Activated CD8-positive, alpha-beta memory T cell treated with anti-CD3 and anti-CD28 coated beads, Interleukin-2, amount 50 U/mL, for 48 hours (primary cell): ENCODE measurements around the gene FHIP1B.

Experiments
- DNase-seq: peaks from one replicate; pipeline ENCODE4 v3.0.0-alpha.2; 2020

FHIP1B gene

DNA sequence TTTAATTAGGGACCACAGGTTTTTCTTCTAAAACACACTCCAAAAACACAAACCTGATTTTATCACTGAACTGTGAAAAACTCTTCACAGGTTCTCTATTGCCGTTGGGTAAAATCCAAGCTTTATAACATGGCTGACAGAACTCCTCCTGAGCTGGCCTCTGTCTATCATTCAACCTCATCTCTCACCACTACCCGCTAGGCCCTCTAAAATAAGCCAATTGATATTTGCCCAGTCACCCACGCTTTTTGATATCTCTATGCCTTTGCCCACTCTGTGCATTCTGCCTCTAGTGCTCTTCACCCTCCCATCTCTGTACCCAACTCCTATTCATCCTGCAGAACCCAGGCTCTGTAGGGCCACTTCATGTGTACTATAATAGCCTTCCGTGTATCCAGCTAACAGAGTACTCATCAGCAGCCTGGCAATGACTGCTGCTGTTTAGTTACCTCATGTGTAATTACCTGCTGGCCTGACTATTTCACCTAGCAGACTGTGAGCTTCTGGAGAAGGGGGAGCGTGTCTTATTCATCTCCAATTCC lies 3.4 kb upstream of the FHIP1B start:
- DNase-seq: no peak

DNA sequence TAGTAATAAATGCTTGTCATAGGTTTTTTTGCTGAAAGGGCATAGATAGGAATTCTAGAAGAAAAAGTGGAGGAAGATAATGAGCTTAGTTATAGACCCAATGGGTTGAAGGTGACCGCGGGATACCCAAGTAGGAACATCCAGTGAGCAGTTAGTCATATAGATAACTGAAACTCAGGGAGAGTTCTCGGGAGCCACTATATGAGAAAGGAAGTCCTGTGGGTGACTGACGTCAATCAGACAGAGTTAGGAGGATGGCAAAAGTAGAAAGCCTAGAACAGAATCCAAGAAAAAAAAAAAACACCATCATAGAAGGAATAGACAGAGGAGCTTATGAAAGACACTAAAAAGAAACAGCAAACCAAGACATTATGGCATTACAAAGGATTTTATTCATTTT lies 2.8 kb upstream of the FHIP1B start:
- DNase-seq: no peak

DNA sequence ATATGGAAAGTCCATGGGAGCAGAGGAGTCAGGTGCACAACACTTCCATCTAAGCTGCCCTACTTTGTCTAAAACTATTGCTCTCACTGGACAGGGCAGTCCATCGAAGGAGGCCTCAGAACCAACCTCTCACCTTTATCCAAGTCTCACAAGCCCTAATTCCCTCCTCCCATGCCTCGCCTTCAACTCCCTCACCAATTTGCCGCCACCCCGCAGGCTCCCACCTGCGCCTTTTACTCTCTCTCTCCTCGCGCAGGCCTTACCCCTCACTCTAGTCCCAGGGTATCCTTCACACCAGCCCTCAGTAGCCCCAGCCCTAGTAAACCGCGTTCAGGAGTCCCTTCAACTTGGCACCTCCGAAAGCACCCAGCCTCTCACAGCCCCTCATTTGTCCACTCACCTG lies 451 bp downstream of the FHIP1B start:
- no peak for DNase-seq

DNA sequence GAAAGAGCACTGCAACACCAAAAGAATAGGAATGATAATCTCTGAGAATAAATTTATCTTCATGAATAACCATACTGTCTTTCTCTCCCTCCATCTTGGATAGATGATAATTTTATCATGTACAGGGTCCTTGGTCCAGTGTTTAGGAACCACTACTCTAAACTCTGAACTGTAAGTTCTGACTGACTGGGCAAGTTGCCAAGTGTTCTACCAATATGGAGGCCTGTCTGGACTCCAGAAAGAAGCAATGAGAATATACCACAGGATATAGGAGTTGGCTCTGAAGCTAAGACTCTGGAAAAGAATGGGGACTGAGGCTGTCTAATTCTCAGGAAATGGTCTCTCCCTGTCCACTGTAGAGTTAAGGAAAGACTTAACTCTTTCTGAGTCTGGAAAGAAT lies 1.5 kb downstream of the FHIP1B start:
- DNase-seq: no peak

- DNase-seq: no peak
Observed at GRCh38 chr11:6229911-6230310, 4.5 kb downstream of the FHIP1B start.

DNA sequence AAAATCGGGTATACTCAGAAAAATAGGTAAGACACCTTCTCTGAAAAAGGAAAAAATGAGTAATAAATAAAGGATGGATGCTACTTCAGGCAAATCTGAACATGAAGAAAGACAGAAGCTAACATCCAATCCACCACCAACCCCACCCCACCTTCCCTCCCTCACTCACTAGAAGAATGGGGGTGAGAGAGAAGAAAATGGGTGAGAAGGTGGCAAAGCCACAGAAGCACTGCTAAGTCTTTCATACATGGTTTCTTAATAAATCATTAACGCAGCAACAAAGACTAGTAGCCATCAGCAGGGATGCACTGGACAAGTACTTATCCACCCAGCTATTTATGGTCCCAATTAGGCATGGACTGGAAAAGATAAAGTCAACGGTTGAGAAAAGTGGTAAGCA lies 5.9 kb downstream of the FHIP1B start:
- no peak for DNase-seq

DNA sequence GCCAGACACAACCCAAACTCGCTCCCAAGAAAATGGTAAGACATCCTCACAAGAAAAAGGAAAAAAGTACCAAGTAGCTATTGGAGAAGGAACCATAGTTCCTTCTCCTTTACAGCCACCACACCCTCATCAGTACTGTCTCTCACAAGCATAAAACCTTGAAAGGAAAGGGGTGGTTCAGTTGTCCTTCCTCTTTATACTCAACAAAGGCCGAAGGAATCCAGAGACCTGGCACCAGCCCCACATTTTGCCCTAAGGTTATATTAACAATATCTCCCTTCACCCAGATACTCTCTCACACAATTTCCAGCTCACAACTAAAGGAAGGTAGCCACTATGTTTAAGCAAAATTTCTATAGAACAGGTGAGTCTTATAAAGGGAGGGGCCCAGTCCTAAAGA lies 8.5 kb downstream of the FHIP1B start:
- DNase-seq: no peak

GRCh38 chr11:6225024-6225423 lies 9.4 kb downstream of the FHIP1B start:
- DNase-seq: no peak

DNA sequence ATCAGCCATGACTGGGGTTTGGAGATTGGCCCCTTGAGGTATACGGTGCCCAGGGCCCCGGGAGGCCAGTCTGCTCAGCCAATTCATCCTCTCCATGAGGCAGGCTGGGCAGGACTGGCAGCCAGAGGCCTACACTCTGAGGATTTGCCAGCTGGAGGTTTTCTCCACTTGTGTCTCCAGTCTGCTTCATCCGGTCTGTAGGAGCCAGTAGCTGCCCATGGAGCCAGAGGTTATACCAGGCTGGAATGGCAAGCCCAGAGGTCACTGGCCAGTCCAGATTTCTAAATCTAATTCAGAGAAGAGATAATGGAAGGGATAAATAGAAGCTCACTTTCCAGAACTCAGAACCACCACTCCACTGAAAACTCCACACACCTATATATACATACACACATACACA lies 10.0 kb downstream of the FHIP1B start:
- no peak for DNase-seq

GRCh38 chr11:6223854-6224253 lies 10.6 kb downstream of the FHIP1B start:
- no peak for DNase-seq

GRCh38 chr11:6219359-6219758 lies 15.1 kb downstream of the FHIP1B start:
- DNase-seq: no peak

DNA sequence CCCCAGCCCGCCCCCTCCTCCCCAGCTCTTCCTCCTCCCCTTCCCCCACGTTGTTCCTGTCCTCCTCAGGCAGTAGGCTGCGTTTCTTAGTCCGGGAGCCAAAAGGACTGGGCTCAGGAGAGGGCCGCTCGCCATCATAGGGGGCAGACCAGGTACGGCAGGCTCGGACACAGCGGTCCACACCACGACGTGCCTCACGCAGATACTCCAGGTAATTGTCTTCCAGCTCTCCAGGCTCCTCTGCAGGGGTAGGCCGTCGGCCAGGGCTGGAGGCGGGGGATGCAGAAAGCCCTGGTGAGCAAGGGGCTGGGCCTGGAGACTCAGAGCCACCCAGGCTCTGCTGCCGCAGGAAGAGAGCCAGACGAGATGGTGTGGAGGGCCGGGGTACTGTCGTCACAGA lies 16.7 kb downstream of the FHIP1B start:
- no peak for DNase-seq

DNA sequence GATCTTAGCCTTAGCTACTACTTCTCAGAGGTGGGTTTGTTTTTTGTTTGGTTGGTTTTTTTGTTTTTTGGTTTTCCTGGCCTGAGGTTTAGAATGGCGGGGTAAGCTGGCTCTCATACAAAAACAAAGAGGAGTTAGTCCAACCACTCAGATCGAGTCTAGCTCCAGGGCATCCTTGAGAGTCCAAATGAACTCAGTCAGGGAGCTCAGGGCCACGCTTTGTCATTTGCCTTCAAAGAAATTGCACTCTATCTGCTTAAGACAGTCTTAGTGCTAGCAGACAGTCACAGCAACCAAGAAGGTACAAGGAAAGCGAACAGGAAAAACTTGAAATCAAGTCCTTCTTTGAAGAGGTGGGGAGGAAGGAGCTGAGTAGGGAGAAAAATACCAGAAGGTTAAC lies 17.9 kb downstream of the FHIP1B start:
- DNase-seq: no peak

DNA sequence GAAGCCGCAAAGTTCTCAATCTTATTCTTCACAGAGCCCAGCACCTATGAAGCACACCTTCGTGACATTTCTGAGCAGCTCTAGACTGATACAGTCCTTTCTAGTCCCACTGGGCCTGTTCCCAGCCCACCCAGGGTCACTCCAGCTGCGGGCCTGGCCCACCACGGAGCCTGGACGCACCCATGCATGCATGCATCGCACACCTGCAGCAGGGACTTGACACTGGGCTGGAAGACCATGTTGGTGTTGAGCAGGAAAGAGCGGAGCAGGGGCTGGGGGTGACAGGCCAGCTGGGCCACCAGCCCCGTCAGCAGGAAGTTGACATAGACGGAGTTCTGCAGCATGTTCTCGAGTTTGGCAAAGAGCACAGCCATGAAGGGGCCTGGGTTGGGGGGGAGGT lies 19.9 kb downstream of the FHIP1B start:
- no peak for DNase-seq

- DNase-seq: no peak
Observed at GRCh38 chr11:6210274-6210955, 24.0 kb downstream of the FHIP1B start.

DNA sequence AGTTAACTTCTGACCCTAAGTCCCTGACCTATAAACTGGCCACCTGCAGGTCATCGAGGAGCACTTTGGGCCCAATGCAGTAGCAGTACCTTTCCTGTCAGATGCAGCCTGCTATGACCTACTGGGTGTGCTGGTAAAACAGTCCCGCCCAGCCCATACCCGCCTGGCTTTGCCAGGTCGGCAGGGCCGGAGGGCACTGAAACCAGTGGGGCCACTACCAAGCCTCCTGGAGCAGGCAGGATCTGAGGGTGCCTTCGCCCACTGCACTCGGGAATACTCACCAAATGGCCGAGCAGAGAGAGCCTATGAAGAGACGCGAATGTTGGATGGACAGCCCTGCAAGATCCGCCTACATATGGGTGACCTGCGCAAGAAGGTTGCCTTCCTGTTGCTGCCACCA lies 24.6 kb downstream of the FHIP1B start:
- no peak for DNase-seq

GRCh38 chr11:6206456-6207180 lies 27.8 kb downstream of the FHIP1B start:
- no peak for DNase-seq

GRCh38 chr11:6205366-6205765 lies 29.1 kb downstream of the FHIP1B start, which contains the start of gene C11orf42:
Gene C11orf42 (plus strand): TSS chr11:6205557. CDS start chr11:6205616, 59 bp downstream.
- no peak for DNase-seq

- DNase-seq: no peak
Observed at GRCh38 chr11:6204706-6205105, 29.7 kb downstream of the FHIP1B start.

- no peak for DNase-seq
Observed at GRCh38 chr11:6203327-6203726, 31.1 kb downstream of the FHIP1B start.

- no peak for DNase-seq
Observed at GRCh38 chr11:6202041-6202440, 32.4 kb downstream of the FHIP1B start.

- no peak for DNase-seq
Observed at GRCh38 chr11:6201481-6201880, 33.0 kb downstream of the FHIP1B start.

GRCh38 chr11:6200975-6201374 lies 33.5 kb downstream of the FHIP1B start:
- DNase-seq: no peak

DNA sequence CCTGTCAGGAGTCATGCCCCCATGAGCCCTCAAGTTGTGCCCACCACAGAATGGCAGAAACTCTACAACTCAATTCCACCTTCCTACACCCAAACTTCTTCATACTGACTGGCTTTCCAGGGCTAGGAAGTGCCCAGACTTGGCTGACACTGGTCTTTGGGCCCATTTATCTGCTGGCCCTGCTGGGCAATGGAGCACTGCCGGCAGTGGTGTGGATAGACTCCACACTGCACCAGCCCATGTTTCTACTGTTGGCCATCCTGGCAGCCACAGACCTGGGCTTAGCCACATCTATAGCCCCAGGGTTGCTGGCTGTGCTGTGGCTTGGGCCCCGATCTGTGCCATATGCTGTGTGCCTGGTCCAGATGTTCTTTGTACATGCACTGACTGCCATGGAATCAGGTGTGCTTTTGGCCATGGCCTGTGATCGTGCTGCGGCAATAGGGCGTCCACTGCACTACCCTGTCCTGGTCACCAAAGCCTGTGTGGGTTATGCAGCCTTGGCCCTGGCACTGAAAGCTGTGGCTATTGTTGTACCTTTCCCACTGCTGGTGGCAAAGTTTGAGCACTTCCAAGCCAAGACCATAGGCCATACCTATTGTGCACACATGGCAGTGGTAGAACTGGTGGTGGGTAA lies 35.1 kb downstream of the FHIP1B start, which contains the start of gene OR52W1:
OR52W1 (plus strand) TSS at position 51 of the 637 bp plus-strand sequence; CDS start at position 51, 0 bp downstream.
- no peak for DNase-seq
